NCI-H128 (cell line): ENCODE results near the gene ALOX5AP.

Source experiments
- DNase-seq: peaks from one replicate; lab custom pipeline; 2025; ENCODE audit not compliant: unreplicated experiment; lab: John Stamatoyannopoulos, UW

The ALOX5AP gene

GRCh38 chr13:30759748-30760147, 24.4 kb downstream of the ALOX5AP start:
- DNase-seq: no peak

GRCh38 chr13:30762643-30763042, 27.3 kb downstream of the ALOX5AP start:
- DNase-seq: no peak

GRCh38 chr13:30763786-30764413, 28.6 kb downstream of the ALOX5AP start:
- no peak for DNase-seq

- DNase-seq: no peak
Measured at GRCh38 chr13:30766231-30766630, 30.9 kb downstream of the ALOX5AP start.

- DNase-seq: no peak
Measured at GRCh38 chr13:30770929-30771328, 35.6 kb downstream of the ALOX5AP start.

- DNase-seq: no peak
Measured at GRCh38 chr13:30773561-30773960, 38.2 kb downstream of the ALOX5AP start.

GRCh38 chr13:30774214-30774730, 38.9 kb downstream of the ALOX5AP start:
- no peak for DNase-seq

- DNase-seq: no peak
Measured at GRCh38 chr13:30776661-30777060, 41.3 kb downstream of the ALOX5AP start.

GRCh38 chr13:30779016-30779415, 43.7 kb downstream of the ALOX5AP start:
- no peak for DNase-seq

GRCh38 chr13:30779608-30780007, 44.3 kb downstream of the ALOX5AP start:
- DNase-seq: no peak

- DNase-seq: no peak
Measured at GRCh38 chr13:30780338-30780981, 45.1 kb downstream of the ALOX5AP start.

- no peak for DNase-seq
Measured at GRCh38 chr13:30785191-30785850, 50.0 kb downstream of the ALOX5AP start.

GRCh38 chr13:30786648-30787047, 51.3 kb downstream of the ALOX5AP start:
- no peak for DNase-seq

- DNase-seq: no peak
Measured at GRCh38 chr13:30787738-30788525, 52.6 kb downstream of the ALOX5AP start.

- DNase-seq: no peak
Measured at GRCh38 chr13:30789166-30789862, 54.0 kb downstream of the ALOX5AP start.

GRCh38 chr13:30790592-30790991, 55.2 kb downstream of the ALOX5AP start:
- DNase-seq: no peak

- no peak for DNase-seq
Measured at GRCh38 chr13:30791354-30792001, 56.1 kb downstream of the ALOX5AP start.

- no peak for DNase-seq
Measured at GRCh38 chr13:30792285-30793000, 57.1 kb downstream of the ALOX5AP start.

- no peak for DNase-seq
Measured at GRCh38 chr13:30796132-30796572, 60.8 kb downstream of the ALOX5AP start.
